Left renal pelvis (tissue), 4 donors: ENCODE data around the gene SLAMF8. TPM values are rescaled to one million over a fixed set of nuclear protein-coding genes. Genes with fewer than 3 reads are reported as not detected.

Experiments used
- DNase-seq, 4 donors: peaks; one replicate each; pipeline ENCODE4 v3.0.0-alpha.2; 2013; ENCODE audit warnings: low read depth in 4 of 4, low spot score in 3 of 4
- polyA plus RNA-seq, 4 donors: library from polyadenylated mRNA; unstranded; fragments of 120-200 nt; gene quantifications; one replicate each; pipeline ENCODE4 v1.2.1, GENCODE V29; 2013; ENCODE audit not compliant: insufficient read length in 4 of 4

The SLAMF8 gene
- polyA plus RNA-seq = 1 to 10 TPM in 1 of 4 donors, under 1 TPM in 3; 0.42 to 1.1 (median 0.72) TPM

- no peak for DNase-seq
These were observed at the start of gene SLAMF8 for GRCh38 chr1:159826441-159827101. Gene SLAMF8 (plus strand): TSS chr1:159826873. CDS start chr1:159826899, 26 bp downstream.

DNA sequence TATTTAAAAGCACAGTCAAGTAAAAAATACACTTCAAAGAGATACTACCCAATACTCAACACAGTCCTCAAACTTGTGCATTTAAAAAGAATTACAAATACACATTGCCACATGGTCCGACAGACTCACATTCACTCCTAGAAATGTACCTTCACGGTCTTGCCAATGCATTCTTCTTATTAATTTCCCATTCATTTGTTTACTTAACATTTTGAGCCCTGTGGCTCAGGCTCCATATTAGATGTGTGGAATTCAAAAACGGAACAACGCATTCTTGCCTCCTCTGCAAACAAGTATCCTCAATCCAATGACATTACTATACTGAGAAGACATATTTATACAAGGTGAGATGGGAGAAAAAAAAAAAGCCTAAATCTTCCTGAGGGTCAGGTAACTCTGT, 48.4 kb upstream of the SLAMF8 start:
- no peak for DNase-seq

DNA sequence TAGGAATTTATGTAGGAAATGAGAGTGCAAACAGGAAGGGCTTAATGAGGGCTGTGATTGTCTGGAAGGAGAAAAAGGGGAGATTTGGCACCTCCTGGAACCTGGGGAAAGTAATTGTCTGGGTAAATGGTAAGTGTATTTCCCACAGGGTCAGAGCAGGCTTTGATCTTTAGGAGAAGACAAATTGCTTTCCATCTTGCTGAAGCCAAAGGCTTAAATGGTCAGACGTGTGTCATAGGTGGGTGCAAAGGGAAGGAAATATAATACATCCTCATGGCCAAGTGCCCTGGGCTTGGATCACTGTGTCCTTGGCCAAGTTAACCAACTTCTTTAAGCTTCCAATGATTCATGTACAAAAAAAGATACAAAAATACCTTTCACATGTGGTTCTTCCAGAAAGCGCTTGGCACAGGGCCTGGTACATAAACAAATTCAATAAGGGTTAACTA, 47.2 kb upstream of the SLAMF8 start:
- DNase-seq = no peak

DNA sequence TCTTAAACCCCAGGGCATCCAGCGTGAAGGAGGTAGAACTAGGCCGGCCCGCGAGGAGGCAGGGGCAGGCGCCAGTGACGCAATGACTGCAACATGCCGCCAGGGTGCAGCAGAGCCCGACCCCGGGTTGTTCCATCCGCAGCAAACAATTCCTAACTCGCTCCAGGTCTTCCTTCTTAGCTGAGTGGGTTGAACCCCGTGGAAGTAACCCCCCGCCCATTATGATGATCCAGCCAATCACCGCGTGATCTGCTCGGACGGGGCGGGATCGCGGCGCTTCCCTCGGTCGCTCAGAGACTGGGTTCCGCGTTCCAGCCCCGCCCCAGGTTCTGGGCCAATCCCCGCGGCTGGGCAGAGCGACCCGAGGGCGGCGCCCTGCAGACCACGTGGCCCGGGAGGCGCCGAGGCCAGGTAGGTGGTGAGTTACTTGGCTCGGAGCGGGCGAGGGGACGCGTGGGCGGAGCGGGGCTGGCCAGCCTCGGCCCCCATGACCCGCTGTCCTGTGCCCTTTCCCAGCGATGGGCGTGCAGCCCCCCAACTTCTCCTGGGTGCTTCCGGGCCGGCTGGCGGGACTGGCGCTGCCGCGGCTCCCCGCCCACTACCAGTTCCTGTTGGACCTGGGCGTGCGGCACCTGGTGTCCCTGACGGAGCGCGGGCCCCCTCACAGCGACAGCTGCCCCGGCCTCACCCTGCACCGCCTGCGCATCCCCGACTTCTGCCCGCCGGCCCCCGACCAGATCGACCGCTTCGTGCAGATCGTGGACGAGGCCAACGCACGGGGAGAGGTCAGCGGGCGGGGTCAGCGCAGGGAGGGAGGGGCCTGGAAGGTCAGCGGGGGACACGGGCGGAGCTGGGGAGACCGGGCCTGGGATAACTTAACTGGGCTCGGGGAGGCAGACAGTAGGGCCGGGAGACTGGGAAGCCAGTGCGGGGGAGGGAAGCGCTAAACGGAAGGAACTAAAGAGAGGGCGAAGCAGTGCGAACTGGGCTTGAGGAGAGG, 45.8 kb upstream of the SLAMF8 start, which contains the start of gene DUSP23:
Gene DUSP23, plus strand, starts transcription at position 380 of the 1,000 bp plus-strand sequence. Its CDS starts 139 bp downstream, at position 519.
- DNase-seq = peak; percentile 88 to 94 (median 93)

- DNase-seq = no peak
These were observed 44.7 kb upstream of the SLAMF8 start for GRCh38 chr1:159781992-159782391.

- no peak for DNase-seq
These were observed 42.9 kb upstream of the SLAMF8 start for GRCh38 chr1:159783724-159784123.

DNA sequence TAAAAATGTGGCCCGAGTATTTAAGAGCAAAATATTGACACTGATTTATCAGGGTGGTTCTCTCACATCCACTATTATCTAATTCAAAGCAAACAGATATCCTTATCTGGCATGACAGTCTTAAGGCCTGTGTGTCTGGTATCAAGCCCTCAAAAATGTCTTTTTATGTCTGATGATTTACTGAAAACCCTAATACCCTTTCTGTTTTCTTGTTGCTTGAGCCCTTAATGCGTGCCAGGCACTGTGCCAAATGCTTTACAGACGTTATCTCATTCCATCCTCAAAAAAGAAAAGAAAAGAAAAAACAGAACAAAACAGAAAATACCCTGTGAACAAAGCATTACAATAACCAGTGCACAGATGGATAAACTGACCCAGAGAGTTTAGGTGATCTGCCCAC, 40.2 kb upstream of the SLAMF8 start:
- DNase-seq = no peak

DNA sequence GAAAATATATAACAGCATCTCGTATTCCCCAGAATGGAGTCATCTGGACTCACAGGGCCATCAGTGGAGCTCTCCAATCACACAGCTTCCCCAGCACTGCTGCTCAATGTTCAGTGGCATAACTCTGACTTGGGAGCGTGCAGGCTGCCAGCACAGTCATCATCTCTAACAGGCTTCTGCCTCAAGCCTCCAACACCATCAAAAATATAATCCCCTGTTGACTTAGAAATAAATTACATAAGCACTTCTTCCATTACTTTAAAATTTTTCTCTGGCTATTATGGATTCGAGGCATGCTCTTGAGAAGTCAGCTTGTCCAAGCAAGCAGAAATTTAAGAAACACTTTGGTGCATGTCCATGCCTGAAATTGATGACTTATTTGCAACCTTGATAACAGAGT, 39.7 kb upstream of the SLAMF8 start:
- no peak for DNase-seq

DNA sequence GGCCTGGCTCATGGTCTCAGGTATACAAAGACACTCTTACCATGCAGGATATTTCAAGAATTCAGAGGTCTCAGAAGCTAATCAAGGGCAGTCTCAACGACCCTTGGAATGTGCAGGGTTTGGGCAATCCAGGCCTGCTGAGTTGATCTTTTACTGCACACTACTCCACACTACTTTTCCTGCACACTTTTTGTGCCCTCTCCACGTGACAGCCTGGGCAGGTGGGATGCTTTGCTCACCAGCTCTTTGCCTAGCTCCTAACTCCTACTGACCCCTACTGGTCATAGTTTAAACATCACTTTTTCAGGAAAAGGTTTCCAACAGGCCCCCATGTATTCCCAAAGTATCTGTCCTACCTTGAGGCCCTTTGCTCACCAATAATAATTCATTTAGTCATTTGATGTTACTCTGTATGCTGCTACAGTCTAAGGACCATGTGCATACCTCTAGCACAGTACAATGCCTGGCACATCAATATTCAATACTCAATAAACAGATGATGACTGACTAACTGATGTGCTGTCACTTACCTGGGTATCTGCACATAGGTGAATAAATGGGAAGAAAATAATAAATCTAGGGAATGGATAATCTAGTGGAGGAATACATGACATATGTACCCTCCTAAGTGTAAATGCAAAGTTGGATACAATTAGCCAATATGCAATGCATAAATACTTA, 36.3 kb upstream of the SLAMF8 start:
- peak in 3 of 4 donors; percentile 6 to 36 (median 15) for DNase-seq

- no peak for DNase-seq
These were observed 35.6 kb upstream of the SLAMF8 start for GRCh38 chr1:159791031-159791430.

DNA sequence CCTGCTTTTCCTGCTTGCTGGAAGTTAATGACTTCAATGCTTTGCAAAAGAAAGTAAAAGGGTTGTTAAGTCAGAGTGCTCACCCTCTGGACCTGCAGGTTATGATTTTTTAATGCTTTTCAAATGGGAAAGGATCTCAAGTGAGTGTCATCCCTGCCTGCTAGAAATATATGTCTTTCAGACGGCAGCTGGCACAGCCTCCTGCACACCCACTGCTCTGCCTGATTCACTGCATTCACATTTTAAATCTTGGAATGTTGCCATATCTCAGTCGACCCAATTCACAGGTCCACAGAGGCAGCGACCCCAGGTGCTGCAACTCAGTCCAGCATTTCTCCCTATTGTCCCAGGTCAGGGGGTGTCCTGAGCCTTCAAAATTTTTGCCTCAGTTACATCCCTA, 35.2 kb upstream of the SLAMF8 start:
- no peak for DNase-seq

GRCh38 chr1:159795534-159795933, 31.1 kb upstream of the SLAMF8 start:
- no peak for DNase-seq

GRCh38 chr1:159798893-159799292, 27.8 kb upstream of the SLAMF8 start:
- DNase-seq = peak in 2 of 4 donors; percentile 47 to 51

DNA sequence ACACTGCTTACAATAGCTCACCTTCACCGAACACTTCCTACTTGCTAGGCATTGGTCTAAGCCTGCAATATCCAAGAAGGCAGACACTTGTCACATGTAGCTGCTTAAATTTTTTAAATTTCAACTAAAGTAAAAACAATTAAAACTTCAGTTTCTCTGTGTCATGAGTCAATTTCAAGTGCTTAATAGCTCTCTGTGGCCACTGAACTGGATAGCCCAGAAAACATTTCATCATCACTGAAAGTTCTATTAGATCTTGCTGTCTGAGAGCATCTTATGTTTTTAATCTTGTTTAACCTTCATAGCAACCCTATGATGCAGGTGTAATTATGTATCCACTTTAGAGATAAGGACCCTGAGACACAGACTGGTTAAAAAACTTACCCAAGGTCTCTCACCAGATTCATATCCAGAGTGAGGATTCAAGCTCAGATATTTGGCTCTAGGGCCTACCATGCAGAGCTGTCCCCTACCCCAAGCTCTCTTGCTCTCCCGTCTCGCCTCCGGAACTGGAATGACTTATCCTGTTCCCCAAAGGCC, 27.2 kb upstream of the SLAMF8 start:
- no peak for DNase-seq

GRCh38 chr1:159800177-159800930, 26.3 kb upstream of the SLAMF8 start:
- no peak for DNase-seq

- no peak for DNase-seq
These were observed 24.6 kb upstream of the SLAMF8 start, which contains the start of gene FCRL6 for GRCh38 chr1:159802111-159802510. Gene FCRL6 (plus strand): TSS chr1:159802360. CDS start chr1:159802425, 65 bp downstream.

DNA sequence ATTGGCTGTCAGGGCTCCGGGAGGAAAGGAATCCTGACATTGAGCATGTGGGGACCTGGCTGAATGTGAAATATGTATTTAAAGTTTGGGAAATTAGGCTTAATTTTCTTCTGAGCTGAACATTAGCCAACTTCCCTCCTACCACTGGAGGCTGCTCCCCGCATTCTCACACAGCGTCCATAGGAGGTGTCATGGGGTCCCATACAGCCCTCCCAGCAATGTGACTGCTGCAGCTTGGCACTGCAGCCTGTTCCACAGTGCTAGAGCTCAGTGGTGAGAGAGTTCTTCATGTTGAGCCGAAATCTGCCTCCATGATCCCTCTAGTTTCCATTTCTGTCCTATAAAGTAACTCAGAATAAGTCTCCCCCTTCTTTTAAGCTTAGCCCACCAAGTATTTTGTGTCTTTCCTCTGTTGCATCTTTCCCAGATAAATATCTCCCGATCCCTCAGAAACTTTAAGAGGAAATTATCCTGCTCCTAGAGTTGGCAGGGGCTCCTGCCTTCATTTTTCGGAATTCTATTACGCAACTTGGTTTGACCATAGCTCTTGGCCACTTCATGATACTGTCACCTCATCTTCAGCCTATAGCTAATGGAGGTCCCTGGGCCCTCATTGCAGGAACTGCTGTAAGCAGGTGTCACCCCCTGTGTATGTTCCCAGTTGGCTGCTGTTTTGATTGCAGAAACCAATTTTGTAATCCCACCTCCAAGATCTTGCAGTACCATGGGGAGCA, 22.6 kb upstream of the SLAMF8 start:
- DNase-seq = no peak

DNA sequence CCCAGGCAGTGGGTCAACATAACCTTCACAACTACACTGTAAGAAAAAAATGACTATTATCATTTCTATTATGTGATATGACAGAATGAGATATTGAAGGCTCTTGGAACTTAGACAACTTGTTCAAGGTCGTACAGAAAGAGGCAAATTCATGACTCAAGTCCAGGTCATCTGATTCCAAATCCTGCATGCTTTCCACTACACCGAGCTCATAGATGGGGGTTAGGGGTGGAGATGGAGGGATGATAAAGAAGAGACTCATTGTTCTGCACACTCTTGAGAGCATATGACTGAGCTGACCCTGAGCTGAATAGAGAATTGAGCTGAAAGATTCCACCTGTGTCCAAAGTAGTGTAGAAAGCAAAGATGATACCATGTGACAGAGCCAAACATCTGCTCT, 21.7 kb upstream of the SLAMF8 start:
- no peak for DNase-seq

DNA sequence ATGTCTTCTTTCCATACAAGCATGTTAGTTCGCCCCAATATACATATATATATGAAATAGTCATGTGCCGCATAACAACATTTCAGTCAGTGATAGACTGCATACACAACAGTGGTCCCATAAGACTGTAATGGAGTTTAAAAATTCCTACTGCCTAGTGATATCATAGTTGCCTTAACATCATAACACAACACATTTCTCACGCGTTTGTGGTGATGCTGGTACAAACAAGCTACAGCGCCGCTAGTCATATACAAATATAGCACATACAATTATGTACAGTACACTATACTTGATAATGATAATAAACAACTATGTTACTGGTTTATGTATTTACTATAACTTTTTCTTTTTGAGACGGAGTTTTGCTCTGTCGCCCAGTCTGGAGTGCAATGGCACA, 10.7 kb upstream of the SLAMF8 start:
- no peak for DNase-seq
